A549 (cell line): Measurements from ENCODE around the gene MAD2L1. TPM values are rescaled to one million over a fixed set of nuclear protein-coding genes. Genes with fewer than 3 reads are reported as not detected.

ENCODE experiments used
- ATAC-seq, 2 experiments: fragments of 200-7000 bp in 1 of 2; fragments of >200 bp in 1 of 2; cut with Nextera tagmentation in 1 of 2; cut with Tn5 transposase in 1 of 2; 3 replicates each; pipeline versions ENCODE4 v1.8.0 to v1.9.1; 2018 to 2020; ENCODE audit warnings: mild to moderate bottlenecking in 1 of 2, moderate library complexity in 1 of 2
- CTCF ChIA-PET: fragments of 300-600 bp; sonication (Branson Sonifier 250); formaldehyde crosslinking; extraction: SDS; loops from one replicate; lab custom pipeline; 2021; ENCODE audit warnings: antibody characterized with exemption, inconsistent platforms; lab: Yijun Ruan, JAX
- POLR2A ChIA-PET: fragments of 350-600 bp; formaldehyde crosslinking; extraction: SDS; loops from one replicate; lab custom pipeline; 2021; ENCODE audit warnings: antibody characterized with exemption, inconsistent platforms; lab: Yijun Ruan, JAX
- DNase-seq, 2 experiments: peaks; one replicate each; pipeline versions ENCODE4 v3.0.0 to v3.0.0-alpha.2; 2011 to 2016; ENCODE audit warnings: low read depth in 1 of 2, low spot score in 1 of 2
- FAIRE-seq: peaks from 2 replicates; lab custom pipeline; 2011; peaks lifted over from hg19 to GRCh38; lab: Jason Lieb, UNC
- H3K27ac ChIP-seq, 2 experiments: fragments of >200 bp; sonication (Bioruptor Twin); formaldehyde crosslinking; 3 replicates each; pipeline ENCODE4 v1.5.1; 2016 to 2017
- H3K4me1 ChIP-seq: fragments of >200 bp; sonication (Bioruptor Twin); formaldehyde crosslinking; 3 replicates; pipeline ENCODE4 v1.6.1; 2016
- H3K4me2 ChIP-seq: fragments of >200 bp; sonication (Bioruptor Twin); formaldehyde crosslinking; 3 replicates; pipeline ENCODE4 v1.6.1; 2016
- H3K4me3 ChIP-seq: fragments of >200 bp; sonication (Bioruptor Twin); formaldehyde crosslinking; 3 replicates; pipeline ENCODE4 v1.5.1; 2016
- H3K9me3 ChIP-seq: fragments of >200 bp; sonication (Bioruptor Twin); formaldehyde crosslinking; 3 replicates; pipeline ENCODE4 v1.6.1; 2016
- BHLHE40 ChIP-seq: IDR thresholded peaks from 2 replicates; pipeline ENCODE4 v1.6.1; 2012; ENCODE audit warnings: low read depth, low read length, inconsistent platforms
- CBX2 ChIP-seq: fragments of 200-600 bp; sonication (generic); IDR thresholded peaks from 2 replicates; pipeline ENCODE4 v1.6.1; 2016; ENCODE audit warnings: low read depth, mild to moderate bottlenecking, borderline replicate concordance
- CEBPB ChIP-seq, 2 experiments: fragments of >200 bp in 1 of 2; sonication (Bioruptor Twin) in 1 of 2; formaldehyde crosslinking in 1 of 2; IDR thresholded peaks; 2 replicates each; pipeline ENCODE4 v1.6.1; 2012 to 2016
- EHF ChIP-seq: fragments of 250-450 bp; sonication (Bioruptor Pico); IDR thresholded peaks from 2 replicates; pipeline ENCODE4 v1.5.0; 2020; ENCODE audit warnings: mild to moderate bottlenecking
- ESRRA ChIP-seq: fragments of 150-350 bp; IDR thresholded peaks from 2 replicates; pipeline ENCODE4 v1.6.1; 2014; ENCODE audit warnings: mild to moderate bottlenecking, low read length, borderline replicate concordance
- FOSB ChIP-seq: fragments of 250-450 bp; sonication (Bioruptor Pico); IDR thresholded peaks from 2 replicates; pipeline ENCODE4 v1.5.0; 2020; ENCODE audit warnings: mild to moderate bottlenecking, moderate library complexity
- GATA3 ChIP-seq: IDR thresholded peaks from 2 replicates; pipeline ENCODE4 v1.6.1; 2012; ENCODE audit warnings: borderline replicate concordance
- HOXA7 ChIP-seq: fragments of 250-450 bp; sonication (Bioruptor Pico); IDR thresholded peaks from 2 replicates; pipeline ENCODE4 v1.5.0; 2020; ENCODE audit warnings: mild to moderate bottlenecking, moderate library complexity
- JUN ChIP-seq, 2 experiments: fragments of >200 bp; sonication (Bioruptor Twin); formaldehyde crosslinking; IDR thresholded peaks; 2 replicates in 1 of 2; 3 replicates in 1 of 2; pipeline ENCODE4 v1.6.1; 2016 to 2017
- JUNB ChIP-seq: fragments of >200 bp; sonication (Bioruptor Twin); formaldehyde crosslinking; IDR thresholded peaks from 2 replicates; pipeline ENCODE4 v1.6.1; 2016
- MAZ ChIP-seq: fragments of 150-350 bp; IDR thresholded peaks from 2 replicates; pipeline ENCODE4 v1.6.1; 2014; ENCODE audit warnings: antibody characterized with exemption, low read depth, low read length, borderline replicate concordance
- NFE2L2 ChIP-seq: fragments of 150-350 bp; conservative IDR thresholded peaks from 2 replicates; pipeline ENCODE4 v1.6.1; 2014; ENCODE audit warnings: low read length
- NPAS2 ChIP-seq: fragments of 250-450 bp; sonication (Bioruptor Pico); IDR thresholded peaks from 2 replicates; pipeline ENCODE4 v1.8.0; 2022; ENCODE audit warnings: mild to moderate bottlenecking, moderate library complexity, borderline replicate concordance
- RNF2 ChIP-seq: fragments of 200-600 bp; sonication (generic); IDR thresholded peaks from 2 replicates; pipeline ENCODE4 v1.6.1; 2016; ENCODE audit warnings: low read depth, mild to moderate bottlenecking, antibody characterized with exemption, moderate library complexity, borderline replicate concordance
- SMC3 ChIP-seq: fragments of >200 bp; sonication (Bioruptor Twin); formaldehyde crosslinking; IDR thresholded peaks from 3 replicates; pipeline ENCODE4 v1.6.1; 2018; ENCODE audit warnings: inconsistent platforms
- SREBF2 ChIP-seq: fragments of 450-650 bp; IDR thresholded peaks from 2 replicates; pipeline ENCODE4 v1.6.1; 2014; ENCODE audit warnings: mild to moderate bottlenecking, moderate library complexity
- polyA plus RNA-seq, 4 experiments: library from polyadenylated mRNA; depleted of rRNA in 3 of 4; stranded (reverse); fragments of >200 nt; fragmentation: RNase III in 1 of 4; extraction: RNeasy Plus Mini Kit Qiagen cat#74134 plus additional on column Dnase treatment in 1 of 4; gene quantifications; 2 replicates in 3 of 4; 3 replicates in 1 of 4; pipeline ENCODE4 v1.2.3, GENCODE V29; 2011 to 2017
- TF ChIP-seq, protein P1 (sequence below): fragments of 250-450 bp; sonication (Bioruptor Pico); IDR thresholded peaks from 2 replicates; pipeline ENCODE4 v1.5.0; 2021; ENCODE audit warnings: mild to moderate bottlenecking, moderate library complexity, borderline replicate concordance
- TF ChIP-seq, protein P2 (sequence below): fragments of 250-450 bp; sonication (Bioruptor Pico); IDR thresholded peaks from 2 replicates; pipeline ENCODE4 v1.5.0; 2020; ENCODE audit warnings: low read depth, mild to moderate bottlenecking, moderate library complexity
- TF ChIP-seq, protein P3 (sequence below): fragments of >200 bp; sonication (Bioruptor Twin); formaldehyde crosslinking; IDR thresholded peaks from 3 replicates; pipeline ENCODE4 v1.5.1; 2016
- TF ChIP-seq, protein P4 (sequence below): fragments of 200-600 bp; sonication (generic); IDR thresholded peaks from 2 replicates; pipeline ENCODE4 v1.6.1; 2016; ENCODE audit warnings: antibody characterized with exemption, mild to moderate bottlenecking, moderate library complexity
- TF ChIP-seq, protein P5 (sequence below): IDR thresholded peaks from 2 replicates; pipeline ENCODE4 v1.6.1; 2012

MAD2L1 gene
- polyA plus RNA-seq, 2 of the 4 experiments (the other 2 are of a cell fraction): 65.3 to 77.8 TPM

DNA sequence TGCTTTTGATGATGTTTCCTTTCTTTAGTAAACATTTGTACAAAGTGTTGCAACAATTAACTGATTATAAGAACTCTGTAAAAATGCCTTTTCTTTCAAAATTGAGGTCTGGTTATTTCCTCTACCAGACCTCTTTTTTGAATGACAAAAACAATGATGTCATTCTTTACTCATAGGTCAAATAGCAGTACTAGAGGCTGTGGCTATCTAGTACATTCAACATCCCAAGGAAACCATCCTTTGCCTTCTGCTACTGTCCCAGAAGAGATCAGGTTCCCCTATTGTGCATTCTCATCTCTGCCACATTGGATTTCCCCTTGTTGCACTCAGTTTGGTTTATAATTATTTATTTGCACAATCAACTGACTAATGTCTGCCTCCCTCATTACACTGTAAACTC lies 19.1 kb upstream of the MAD2L1 start:
- H3K27ac ChIP-seq: no peak overlapping the region
- H3K4me2 ChIP-seq: no peak overlapping the region
- DNase-seq: no peak
- ChIA-PET POLR2A (no interaction called here), CTCF (no interaction called here)
- H3K4me1 ChIP-seq: no peaks in the 10 kb centered on the region
- ATAC-seq: no peak
- no peak for FAIRE-seq
- H3K9me3 ChIP-seq: no peaks in the 10 kb centered on the region
- TF ChIP-seq ESRRA (no peak), BHLHE40 (no peak), EHF (CRISPR knock-in tag) (no peak), CEBPB (IDR thresholded peaks at IDR 0.05) (no peak), NFE2L2 (no peak), HOXA7 (no peak), SMC3 (no peak), JUNB (no peak), FOSB (no peak), NPAS2 (CRISPR knock-in tag) (no peak), SREBF2 (no peak), MAZ (no peak), RNF2 (no peak), CBX2 (no peak)
- TF ChIP-seq, protein P1, sequence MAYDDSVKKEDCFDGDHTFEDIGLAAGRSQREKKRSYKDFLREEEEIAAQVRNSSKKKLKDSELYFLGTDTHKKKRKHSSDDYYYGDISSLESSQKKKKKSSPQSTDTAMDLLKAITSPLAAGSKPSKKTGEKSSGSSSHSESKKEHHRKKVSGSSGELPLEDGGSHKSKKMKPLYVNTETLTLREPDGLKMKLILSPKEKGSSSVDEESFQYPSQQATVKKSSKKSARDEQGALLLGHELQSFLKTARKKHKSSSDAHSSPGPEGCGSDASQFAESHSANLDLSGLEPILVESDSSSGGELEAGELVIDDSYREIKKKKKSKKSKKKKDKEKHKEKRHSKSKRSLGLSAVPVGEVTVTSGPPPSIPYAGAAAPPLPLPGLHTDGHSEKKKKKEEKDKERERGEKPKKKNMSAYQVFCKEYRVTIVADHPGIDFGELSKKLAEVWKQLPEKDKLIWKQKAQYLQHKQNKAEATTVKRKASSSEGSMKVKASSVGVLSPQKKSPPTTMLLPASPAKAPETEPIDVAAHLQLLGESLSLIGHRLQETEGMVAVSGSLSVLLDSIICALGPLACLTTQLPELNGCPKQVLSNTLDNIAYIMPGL (CRISPR knock-in tag): no peak
- TF ChIP-seq, protein P2, sequence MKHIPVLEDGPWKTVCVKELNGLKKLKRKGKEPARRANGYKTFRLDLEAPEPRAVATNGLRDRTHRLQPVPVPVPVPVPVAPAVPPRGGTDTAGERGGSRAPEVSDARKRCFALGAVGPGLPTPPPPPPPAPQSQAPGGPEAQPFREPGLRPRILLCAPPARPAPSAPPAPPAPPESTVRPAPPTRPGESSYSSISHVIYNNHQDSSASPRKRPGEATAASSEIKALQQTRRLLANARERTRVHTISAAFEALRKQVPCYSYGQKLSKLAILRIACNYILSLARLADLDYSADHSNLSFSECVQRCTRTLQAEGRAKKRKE (CRISPR knock-in tag): no peak
- TF ChIP-seq, protein P3, sequence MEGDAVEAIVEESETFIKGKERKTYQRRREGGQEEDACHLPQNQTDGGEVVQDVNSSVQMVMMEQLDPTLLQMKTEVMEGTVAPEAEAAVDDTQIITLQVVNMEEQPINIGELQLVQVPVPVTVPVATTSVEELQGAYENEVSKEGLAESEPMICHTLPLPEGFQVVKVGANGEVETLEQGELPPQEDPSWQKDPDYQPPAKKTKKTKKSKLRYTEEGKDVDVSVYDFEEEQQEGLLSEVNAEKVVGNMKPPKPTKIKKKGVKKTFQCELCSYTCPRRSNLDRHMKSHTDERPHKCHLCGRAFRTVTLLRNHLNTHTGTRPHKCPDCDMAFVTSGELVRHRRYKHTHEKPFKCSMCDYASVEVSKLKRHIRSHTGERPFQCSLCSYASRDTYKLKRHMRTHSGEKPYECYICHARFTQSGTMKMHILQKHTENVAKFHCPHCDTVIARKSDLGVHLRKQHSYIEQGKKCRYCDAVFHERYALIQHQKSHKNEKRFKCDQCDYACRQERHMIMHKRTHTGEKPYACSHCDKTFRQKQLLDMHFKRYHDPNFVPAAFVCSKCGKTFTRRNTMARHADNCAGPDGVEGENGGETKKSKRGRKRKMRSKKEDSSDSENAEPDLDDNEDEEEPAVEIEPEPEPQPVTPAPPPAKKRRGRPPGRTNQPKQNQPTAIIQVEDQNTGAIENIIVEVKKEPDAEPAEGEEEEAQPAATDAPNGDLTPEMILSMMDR: no peak
- TF ChIP-seq, protein P4, sequence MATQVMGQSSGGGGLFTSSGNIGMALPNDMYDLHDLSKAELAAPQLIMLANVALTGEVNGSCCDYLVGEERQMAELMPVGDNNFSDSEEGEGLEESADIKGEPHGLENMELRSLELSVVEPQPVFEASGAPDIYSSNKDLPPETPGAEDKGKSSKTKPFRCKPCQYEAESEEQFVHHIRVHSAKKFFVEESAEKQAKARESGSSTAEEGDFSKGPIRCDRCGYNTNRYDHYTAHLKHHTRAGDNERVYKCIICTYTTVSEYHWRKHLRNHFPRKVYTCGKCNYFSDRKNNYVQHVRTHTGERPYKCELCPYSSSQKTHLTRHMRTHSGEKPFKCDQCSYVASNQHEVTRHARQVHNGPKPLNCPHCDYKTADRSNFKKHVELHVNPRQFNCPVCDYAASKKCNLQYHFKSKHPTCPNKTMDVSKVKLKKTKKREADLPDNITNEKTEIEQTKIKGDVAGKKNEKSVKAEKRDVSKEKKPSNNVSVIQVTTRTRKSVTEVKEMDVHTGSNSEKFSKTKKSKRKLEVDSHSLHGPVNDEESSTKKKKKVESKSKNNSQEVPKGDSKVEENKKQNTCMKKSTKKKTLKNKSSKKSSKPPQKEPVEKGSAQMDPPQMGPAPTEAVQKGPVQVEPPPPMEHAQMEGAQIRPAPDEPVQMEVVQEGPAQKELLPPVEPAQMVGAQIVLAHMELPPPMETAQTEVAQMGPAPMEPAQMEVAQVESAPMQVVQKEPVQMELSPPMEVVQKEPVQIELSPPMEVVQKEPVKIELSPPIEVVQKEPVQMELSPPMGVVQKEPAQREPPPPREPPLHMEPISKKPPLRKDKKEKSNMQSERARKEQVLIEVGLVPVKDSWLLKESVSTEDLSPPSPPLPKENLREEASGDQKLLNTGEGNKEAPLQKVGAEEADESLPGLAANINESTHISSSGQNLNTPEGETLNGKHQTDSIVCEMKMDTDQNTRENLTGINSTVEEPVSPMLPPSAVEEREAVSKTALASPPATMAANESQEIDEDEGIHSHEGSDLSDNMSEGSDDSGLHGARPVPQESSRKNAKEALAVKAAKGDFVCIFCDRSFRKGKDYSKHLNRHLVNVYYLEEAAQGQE: no peak
- TF ChIP-seq, protein P5, sequence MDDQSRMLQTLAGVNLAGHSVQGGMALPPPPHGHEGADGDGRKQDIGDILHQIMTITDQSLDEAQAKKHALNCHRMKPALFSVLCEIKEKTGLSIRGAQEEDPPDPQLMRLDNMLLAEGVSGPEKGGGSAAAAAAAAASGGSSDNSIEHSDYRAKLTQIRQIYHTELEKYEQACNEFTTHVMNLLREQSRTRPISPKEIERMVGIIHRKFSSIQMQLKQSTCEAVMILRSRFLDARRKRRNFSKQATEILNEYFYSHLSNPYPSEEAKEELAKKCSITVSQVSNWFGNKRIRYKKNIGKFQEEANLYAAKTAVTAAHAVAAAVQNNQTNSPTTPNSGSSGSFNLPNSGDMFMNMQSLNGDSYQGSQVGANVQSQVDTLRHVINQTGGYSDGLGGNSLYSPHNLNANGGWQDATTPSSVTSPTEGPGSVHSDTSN: no peak
- no peak overlapping the region for H3K4me3 ChIP-seq

DNA sequence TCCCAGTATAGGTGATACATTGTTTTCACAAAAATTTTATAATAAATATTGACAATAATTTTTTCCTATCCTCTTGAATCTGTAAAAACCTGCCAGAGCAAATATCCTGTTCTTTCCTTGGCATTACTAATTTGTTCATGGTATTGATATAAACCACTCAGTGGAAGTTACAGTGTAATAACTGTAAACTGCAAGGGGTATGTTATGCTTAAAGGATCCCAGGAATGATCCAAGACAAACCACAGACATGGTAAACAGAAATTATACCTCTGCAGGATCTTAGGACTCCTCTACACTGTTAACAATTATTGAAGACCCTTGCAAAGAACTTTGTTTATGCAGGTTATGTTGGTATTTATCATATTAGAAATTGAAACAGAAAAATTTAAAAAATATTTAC lies 17.7 kb upstream of the MAD2L1 start:
- no peak overlapping the region for H3K27ac ChIP-seq
- H3K4me2 ChIP-seq: no peak overlapping the region
- H3K4me1 ChIP-seq: no peaks in the 10 kb centered on the region
- POLR2A ChIA-PET: no interaction called here
- no peak for DNase-seq
- ATAC-seq: no peak
- H3K4me3 ChIP-seq: no peak overlapping the region
- no peaks in the 10 kb centered on the region for H3K9me3 ChIP-seq
- FAIRE-seq: no peak
- CTCF ChIA-PET: no interaction called here
- TF ChIP-seq GATA3 (no peak), JUN (IDR thresholded peaks at IDR 0.05) (no peak)
